NCI-H82 (cell line): ENCODE data around the gene AKR7A2.

Source experiments
- DNase-seq: peaks from one replicate; lab custom pipeline; 2025; lab: John Stamatoyannopoulos, UW

AKR7A2 gene

DNA sequence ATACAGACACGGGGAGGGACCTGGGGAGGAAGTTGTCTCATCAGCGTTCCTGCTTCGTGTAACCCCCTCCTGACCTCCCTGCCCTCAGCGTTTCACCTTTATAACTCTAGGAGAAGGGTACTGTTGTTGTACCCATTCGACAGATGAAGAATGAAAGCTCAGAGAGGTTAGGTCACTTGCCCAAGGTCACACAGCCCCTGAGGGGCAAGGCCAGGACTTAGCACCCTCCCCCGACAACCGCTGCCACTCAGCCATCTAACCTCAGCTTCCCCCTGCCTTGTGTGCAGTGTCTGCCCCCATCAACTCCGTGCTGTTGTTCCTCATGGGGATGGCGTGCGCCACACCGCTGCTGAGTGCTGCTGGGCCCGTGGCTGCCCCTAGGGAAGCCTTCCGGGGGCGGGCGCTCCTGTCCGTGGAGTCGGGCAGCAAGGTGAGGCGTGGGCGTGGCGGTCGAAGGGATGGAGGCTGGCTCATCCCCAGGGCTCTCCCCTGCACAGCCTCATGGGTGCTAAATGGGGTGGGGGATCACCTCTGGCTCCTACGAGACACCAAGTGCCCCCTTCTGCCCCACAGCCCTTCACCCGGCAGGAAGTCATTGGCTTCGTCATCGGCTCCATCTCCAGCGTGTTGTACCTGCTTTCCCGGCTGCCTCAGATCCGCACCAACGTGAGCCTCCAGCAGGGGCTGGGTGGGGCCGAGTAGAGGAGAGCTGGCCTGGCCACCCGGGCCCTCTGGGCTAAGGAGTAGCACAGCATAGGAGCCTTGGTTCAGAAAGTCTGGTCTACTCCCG, 14.2 kb upstream of the AKR7A2 start:
- DNase-seq: no peak

DNA sequence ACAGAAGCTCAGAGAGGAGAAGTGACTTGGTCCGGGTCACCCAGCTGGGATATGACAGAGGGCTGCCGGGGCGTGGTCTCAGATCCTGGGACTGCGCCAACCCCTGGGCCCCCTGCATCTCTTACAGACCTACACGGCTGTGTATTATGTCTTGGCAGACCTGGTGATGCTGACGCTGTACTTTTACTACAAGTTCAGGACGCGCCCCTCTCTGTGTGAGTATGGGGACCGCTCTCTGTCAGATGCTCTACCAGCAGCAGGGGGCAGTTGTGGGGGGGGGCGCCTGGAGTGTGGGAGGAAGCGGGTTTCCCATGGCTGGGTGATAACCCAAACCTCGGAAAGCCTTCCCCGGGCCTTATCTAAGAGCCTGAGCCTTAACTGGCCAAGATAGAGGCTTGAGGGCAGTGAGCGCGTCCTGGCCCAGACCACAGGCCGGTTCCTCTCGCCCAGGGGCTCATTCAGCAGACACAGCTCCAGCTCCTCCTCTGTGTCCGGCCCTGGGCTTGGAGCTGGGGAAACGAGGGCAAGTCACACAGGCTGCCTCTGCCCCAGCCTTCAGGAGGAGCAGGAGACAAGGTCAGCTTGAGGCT, 13.5 kb upstream of the AKR7A2 start:
- DNase-seq: no peak

DNA sequence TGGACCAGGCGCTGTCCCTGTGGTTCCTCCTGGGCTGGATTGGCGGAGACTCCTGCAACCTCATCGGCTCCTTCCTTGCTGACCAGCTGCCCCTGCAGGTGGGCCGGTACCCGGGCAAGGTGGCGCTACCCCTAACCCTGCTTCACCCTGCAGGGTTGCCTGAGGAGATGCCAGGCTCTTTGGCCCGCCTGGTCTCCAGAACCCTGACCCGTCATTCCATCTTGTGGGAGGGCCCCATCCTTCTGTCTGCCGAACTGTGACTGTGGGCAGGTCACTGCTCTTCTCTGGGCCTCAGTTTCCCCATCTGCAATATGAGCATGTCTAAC, 12.7 kb upstream of the AKR7A2 start:
- no peak for DNase-seq

DNA sequence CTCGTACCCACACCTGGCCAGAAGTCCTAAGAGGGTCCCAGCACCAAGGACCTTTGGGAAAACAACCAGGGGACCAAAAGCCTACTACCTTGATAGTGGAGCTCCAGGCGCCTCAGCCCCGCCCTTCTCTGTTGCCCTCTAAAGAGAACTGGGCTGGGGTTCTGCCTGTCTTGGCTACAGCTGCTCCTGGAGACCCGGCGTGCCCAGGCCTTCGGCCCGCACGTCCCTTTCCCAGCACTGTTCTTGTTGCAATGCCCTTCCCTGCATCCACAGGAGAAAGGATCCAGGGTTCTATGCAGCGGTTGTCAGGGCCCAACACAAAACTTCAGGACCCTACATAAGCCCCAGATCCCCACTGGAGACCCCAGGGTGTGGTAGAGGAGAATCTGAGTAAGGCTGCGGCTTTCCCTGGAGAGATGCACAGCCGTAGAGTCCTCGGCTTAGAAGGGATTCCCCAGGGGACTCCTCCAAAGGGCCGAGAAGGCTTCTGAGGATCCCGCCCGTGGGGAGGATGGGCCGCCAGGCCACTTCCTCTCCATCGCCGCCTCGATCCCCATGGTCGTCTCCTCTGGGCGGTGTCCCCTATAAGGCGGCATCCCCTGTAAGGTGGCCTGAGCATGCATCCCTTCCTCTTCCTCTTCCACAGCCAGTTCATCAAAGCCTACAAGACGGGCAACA, 12.2 kb upstream of the AKR7A2 start:
- no peak for DNase-seq

DNA sequence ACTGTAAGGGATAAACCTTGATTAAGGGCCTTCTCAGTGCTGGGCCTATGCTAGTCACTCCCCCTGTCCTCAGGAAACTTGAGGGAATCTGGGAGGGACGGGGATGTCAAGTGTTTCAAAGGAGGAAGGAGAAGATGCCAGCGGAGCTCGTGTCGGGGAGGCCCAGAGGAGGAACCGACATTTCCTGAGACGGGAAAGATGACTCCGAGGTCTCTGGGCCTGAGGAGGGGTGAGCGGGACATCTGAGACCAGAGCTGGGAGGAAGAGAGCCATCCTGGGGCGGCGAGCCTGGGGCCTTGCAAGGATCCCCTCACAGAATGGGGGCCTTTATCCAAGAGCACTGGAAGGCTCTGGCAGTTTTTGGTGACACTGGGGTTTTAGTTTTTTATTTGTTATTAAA, 10.5 kb upstream of the AKR7A2 start:
- DNase-seq: no peak

DNA sequence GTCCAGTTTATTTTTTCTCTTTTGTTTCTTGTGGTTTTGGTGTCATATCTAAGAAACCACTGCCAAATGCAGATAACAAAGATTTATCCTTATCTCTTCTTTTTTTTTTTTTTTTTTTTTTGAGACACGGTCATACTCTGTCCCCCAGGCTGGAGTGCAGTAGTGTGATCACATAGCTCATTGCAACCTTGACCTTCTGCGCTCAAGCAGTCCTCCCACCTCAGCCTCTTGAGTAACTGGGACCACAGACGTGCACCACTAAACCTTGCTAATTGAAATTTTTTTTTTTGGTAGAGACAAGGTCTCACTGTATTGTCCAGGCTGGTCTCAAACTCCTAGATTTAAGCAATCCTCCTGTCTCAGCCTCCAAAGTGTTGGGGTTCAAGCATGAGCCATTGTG, 9.1 kb upstream of the AKR7A2 start:
- DNase-seq: no peak

DNA sequence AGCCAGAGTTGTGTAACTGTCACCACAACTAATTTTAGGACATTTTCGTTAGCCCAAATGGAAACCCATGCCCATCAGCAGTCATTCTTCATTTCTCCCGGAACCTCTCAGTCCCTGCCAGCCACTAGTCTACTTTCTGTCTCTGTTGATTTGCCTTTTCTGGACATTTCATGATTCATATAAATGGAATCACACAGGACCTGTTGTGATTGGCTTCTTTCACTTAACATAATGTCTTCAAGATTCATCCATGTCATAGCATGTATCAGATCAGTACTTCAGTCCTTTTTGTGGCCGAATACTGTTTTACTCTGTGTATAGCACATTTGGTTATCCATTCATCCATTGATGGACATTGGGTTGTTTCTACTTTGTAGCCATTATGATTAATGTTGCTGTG, 7.3 kb upstream of the AKR7A2 start:
- no peak for DNase-seq

DNA sequence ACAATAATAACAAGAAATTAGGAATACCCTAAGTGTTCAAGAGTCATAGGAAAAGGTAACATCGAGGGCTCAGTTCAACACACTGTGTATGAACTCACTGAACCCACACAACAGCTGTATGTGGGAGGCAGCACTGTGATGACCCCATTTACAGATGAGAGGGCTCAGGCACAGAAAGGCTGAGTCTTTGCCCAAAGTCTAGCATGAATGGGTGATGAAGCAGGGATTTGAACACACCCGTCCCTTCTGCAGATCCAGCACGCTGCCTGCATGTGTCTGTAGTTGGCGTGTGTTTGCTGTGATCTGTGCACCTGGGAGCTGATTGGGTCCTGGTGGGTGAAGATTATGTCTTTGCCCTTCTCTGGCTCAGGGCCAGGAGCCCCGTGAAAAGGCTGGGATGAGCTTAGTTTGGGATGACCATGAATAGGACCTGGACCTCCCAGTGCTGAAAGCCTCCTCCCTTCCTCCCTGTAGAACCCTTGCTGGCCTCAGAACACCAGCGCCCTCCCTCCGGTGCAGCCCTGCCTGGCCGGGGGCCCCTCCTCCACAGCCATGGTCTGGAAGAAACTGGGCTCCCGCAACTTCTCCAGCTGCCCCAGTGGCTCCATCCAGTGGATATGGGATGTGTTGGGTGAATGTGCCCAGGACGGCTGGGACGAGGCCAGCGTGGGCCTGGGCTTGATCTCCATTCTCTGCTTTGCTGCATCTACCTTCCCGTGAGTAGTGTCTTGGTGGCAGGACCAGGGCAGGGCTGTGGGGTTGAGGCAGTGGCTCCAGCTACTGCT, 5.4 kb upstream of the AKR7A2 start:
- DNase-seq: peak; percentile 37

DNA sequence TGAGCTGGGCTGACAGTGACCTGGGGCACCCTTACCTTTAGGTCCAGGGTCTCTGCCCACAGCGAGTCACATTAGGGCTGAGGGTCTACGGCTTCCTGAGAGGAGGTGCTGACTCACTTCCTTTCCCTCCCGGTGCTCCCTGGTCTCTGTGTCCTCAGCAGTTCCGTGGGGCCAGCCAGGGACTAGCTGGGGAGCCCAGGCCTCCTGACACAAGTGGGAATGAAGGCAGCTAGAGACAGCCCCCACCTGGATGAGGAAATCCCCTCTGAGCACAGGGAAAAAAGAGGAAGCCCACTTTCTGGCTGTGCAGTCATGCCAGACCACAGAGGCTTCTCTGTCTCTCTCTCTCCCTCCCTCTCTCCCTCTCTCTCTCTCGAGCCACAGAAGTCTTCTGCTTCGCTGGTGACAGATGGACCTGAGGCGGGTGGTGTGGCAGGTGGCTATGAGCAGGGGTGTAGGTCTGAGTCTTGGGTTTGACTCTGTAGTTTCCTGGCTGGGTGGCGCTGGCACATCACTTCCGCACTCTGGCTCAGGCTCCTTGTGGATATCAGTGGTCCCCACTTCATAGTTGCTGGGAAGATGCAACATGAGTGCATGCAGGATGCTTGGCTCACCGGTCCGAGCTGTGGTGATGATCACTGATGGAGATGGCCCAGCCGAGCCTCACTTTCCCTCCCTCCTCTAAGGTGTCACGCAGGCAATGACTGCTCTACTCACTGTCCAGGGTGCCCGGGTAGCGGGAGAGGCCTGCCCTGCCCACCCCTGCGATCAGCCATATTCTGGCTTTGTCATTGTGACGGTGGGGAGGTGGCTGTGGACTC, 3.6 kb upstream of the AKR7A2 start:
- peak; percentile 56 for DNase-seq

DNA sequence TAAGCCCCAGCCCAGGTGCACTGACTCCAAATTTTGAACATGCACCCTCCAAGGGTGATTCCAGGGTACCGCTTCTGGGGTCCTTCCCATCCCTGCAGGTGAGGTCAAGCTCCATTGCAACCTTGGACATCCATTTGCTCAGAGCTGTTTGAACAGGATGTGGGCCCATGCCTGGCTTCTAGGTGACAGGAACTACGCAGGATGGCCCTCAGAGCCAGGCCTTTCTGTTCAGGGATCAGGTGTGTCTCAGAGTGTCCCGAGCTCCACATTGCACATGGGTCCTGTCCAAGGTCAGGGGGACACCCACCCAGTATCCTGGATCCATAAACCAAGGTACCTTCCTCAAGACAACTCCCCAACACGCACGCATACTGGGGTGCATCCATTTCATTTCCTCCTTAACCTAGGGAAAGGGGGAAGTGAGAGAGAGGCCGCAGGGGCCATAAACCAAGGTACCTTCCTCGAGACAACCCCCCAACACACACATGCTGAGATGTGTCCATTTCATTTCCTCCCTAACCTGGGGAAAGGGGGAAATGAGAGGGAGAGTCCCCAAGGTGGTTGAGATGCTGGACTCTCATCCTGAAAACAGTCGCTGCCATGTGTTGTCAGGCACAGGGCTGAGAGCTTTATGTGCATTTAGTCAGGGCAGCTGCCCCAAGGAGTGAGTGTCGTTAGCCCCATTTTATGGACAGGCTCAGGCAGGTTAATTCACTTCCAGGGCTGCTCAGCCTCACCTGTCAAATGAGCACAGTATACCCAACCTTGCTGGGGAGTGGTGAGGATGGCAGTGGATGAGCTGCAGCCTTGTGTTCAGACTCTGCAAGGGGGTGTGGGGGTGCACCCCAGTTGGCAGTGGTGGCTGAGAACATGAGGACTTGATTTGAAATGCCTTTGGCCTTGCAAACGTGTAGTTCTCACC, 2.3 kb upstream of the AKR7A2 start:
- DNase-seq: no peak

DNA sequence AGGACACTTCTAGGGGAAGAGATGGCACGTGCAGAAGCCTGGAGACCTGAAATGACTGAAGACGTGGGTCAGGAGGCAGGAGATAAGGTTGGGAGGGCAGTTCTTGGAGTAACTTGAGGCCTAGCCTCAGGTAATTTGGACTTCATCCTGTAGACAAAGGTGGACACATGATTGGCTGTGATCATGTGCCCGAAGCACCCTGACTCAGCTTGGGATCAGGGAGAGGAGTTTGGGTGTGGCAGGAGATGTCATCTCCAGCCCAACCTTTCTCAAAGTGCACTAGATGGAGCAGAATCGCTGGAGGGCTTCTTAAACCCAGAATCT, 1.7 kb upstream of the AKR7A2 start:
- DNase-seq: no peak

DNA sequence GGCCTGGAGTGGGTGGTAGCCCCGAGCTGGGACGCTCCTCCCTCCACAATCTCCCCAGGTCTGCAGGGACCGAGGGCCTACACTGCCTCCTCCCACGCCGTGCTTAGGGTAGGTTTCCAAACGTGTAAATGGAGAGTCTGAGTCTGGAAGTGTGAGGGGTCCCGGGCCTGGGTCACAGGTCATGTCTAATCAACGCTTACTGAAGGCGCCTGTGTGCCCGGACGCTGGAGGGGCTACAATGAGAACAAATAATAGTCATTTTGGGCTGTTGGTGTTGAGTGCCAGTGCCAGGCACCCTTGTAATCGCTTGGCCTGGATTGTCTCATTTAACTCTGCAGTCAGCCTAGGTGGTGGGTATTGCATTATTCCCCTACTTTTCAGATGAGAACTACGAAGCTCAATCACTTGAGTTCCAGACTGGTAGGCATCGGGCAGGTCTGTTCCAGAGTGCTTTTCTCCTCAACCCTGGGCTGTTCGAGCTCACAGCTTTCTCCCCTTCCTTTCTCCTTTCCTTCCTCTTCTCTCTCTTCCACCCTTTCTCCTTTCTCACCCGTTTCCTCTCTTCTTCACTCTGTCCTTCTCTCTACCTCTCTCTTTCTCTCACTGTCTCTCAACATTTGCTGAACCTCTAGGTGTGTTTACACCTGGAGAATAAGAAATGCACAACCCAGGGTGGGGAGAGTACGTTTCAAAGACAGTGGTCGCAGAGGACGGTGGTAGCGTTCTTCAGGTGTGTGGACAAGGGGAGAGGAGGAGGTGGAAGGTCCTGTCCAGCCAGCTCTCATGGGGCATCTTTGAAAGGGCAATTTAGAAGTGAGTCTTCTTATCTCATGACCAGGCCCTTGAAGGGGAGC, 1.1 kb upstream of the AKR7A2 start:
- DNase-seq: no peak

DNA sequence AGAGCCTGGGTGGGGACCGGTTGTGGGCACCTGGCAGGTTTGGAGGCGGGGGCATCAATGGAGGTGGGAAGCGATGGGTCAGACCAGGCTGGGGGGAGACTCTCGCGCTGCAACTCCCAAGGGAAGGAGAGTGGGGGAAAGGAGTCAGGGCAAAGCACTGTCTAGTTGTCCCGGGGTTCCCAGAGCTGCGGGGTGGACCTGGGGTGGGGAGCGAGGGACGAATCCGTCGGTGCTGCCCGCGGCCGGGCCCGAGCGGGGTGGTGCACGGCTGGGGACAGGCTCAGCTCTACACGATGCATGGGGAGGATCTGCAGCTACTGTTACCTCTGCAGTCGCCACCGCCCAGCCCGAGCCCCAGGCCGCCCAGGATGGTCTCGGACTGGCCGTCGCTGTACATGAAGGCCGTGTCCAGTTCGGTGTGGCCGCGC, 427 bp downstream of the AKR7A2 start:
- DNase-seq: peak; percentile 65

DNA sequence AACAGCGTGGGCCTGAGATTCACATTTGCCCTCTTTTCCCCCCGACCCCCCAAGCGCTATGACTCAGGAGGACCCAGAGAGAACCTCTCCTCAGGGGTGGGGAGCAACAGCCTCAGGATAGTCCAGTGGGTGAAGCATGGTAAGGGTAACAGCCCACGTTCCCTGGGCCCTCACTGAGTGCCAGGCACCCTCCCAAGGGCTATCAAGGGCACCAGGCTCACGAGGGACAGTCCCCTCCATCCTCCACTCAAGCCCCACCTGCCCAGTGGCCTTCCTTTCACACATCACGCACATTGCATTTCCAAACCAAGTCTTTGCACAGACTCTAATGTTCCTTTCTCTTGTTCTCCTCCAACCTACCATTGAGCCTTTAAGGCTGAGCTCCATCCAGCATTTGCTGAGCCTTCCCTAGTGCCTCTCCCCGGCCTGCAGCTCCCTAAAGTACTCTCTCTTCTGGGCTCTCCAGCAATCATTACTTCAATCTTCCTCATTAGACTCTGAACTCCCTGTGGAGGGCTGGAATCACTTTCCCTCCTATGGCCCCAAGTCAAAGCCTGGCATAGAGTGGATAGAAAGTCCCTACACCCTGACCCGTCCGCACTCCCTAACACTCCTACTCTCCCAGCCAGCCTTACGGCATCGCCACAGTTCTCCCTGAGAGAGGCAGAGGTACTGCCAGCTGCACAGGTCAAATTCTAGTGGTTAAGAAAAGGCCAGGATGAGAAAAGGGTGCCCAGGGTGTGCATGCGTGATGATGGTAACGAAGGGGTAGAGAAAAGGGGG, 1.0 kb downstream of the AKR7A2 start:
- peak; percentile 65 for DNase-seq

DNA sequence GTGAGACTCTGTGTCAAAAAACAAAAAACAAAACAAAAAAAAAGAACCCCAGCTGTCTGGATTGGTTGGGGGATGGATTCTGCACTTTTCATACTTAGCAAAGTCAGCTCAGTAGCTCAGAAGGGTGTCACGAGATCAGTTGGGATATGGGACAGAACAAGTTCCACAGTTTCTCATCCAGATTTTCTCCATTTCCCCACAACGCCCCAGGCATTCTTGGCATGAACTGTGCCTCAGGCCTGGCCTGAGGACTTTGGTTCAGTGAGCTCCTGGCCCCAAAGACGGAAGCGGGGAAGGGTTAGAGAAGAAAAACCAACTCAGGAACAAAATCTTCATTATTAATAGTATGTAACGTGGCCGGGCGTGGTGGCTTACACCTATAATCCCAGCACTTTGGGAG, 1.9 kb downstream of the AKR7A2 start:
- DNase-seq: no peak

DNA sequence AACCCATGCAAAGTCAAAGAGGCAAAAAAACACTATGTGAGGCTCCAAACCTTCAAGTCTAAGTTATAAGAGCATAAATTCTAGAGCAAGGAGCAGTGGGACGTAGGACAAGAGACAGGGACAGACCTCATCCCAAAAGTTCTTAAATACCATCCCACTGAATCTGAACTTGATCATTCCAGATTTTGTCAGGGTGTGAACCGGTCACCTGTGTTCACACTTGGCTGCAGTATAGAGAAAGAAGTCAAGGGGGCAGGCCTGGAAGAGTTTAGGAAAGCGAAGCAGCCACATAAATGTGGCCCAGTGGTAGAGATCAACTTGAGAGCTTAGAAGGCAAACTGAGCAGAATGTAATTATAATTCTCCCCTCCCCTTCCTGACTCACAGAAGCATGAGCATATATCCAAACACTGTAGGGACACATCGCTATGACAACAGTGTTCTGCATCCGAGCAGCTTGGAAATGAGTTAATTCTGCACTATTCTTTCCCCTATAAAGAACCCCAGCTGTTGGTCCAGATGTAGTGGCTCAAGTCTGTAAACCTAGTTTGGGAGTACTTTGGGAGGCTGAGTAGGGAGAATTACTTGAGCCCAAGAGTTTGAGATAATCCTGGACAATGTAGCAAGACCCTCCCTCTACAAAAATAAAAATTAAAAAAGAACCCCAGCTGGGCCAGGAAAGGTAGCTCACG, 2.7 kb downstream of the AKR7A2 start:
- no peak for DNase-seq

DNA sequence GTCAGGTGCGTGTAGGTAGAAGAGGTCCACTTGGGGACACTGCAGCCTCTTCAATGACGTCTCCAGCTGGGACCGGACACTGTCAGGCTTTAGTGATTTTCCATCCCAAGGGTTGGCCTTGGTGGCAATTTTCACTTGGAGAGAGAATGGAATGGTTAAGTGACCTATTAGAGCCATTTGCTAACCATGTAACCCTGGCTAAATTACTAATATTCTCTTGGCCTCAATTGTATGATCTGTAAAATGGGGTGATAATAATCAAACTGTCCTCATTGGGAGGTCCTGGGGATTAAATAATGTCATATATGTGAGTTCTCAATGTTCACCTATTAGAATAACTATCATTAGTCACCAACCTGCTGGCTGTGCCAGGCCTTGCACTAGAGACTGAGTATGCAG, 3.4 kb downstream of the AKR7A2 start:
- no peak for DNase-seq

DNA sequence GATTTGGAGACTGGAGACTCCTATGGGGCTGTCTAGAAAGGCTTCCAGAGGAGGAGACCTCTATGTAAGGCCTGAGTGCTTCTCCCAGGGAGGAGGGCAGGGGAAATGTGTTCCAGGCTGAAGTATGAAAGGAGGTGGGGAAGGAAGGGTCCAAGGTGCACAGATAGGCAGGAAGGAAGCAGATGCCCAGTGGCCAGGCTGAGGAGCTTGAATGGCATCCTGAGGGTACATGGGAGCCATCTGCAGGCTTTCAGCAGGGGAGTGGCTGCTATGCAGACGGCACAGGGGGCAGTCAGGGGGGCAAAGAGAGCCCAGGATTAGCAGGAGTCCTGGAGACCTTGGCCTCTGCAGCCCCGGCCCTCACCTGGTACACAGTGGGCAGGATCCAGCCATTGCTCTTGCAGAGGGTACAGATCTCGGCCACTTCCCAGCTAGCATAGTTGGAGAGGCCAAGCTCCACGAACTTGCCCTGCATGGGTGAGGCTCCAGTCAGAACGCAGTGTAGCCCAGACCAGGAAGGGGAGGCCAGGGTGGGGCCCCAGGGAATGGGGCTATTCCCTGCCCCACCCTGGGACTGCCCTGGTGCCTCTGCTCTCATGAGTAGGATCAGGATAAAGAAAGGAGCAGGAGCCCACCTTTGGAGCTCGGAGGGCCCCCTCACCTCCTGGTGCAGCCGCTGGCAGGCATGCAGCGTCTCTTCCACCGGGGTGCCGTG, 4.0 kb downstream of the AKR7A2 start:
- DNase-seq: no peak
